Tibial nerve (tissue), 4 donors: ENCODE results near the gene PDE3B. TPM values are rescaled to one million over a fixed set of nuclear protein-coding genes. Genes with fewer than 3 reads are reported as not detected.

Source experiments
- DNase-seq, 2 donors: peaks; one replicate each; pipeline ENCODE4 v3.0.0-alpha.2; 2019; ENCODE audit warnings: low spot score in 2 of 2
- H3K27ac ChIP-seq, 4 donors: fragments of 200-600 bp; sonication (generic) in 3 of 4; one replicate each; pipeline ENCODE4 v1.5.1; 2017 to 2019; ENCODE audit warnings: mild to moderate bottlenecking in 1 of 4
- H3K27me3 ChIP-seq, 2 donors: fragments of 200-600 bp; sonication (generic) in 1 of 2; one replicate each; pipeline versions ENCODE4 v1.5.1 to v1.6.0; 2017 to 2019
- H3K36me3 ChIP-seq, 3 donors: fragments of 200-600 bp; sonication (generic); one replicate each; pipeline ENCODE4 v1.5.1; 2018 to 2019
- H3K4me1 ChIP-seq, 4 donors: fragments of 200-600 bp; sonication (generic) in 3 of 4; one replicate each; pipeline ENCODE4 v1.5.1; 2017 to 2019
- H3K4me3 ChIP-seq, 4 donors: fragments of 200-600 bp; sonication (generic) in 3 of 4; one replicate each; pipeline ENCODE4 v1.5.1; 2017 to 2019; ENCODE audit warnings: mild to moderate bottlenecking in 1 of 4, moderate library complexity in 1 of 4
- H3K9me3 ChIP-seq, 4 donors: fragments of 200-600 bp; sonication (generic) in 3 of 4; one replicate each; pipeline ENCODE4 v1.5.1; 2017 to 2019
- EP300 ChIP-seq, 2 donors: sonication (generic); formaldehyde crosslinking; IDR thresholded peaks; one replicate each; pipeline ENCODE4 v1.6.1; 2017; ENCODE audit warnings: antibody characterized with exemption in 2 of 2, mild to moderate bottlenecking in 1 of 2
- POLR2A ChIP-seq, 2 donors: fragments of 450-650 bp; IDR thresholded peaks; one replicate each; pipeline ENCODE4 v1.6.1; 2017; ENCODE audit warnings: antibody characterized with exemption in 2 of 2, mild to moderate bottlenecking in 2 of 2, moderate library complexity in 2 of 2
- WGBS, 2 donors: methylation state at CpG; one replicate each; pipeline ENCODE4 v1.1.5; 2018; 5-methylcytosine and 5-hydroxymethylcytosine counted together
- total RNA-seq, 4 donors: library from RNA; depleted of rRNA; stranded (reverse); fragments of >200 nt; gene quantifications; one replicate each; pipeline ENCODE4 v1.1.0, GENCODE V29; 2016
- TF ChIP-seq, protein P1 (sequence below), 5 experiments: fragments of 200-600 bp in 3 of 5; fragments of 450-650 bp in 2 of 5; sonication (generic) in 3 of 5; IDR thresholded peaks; one replicate each; pipeline ENCODE4 v1.5.1; 2016 to 2019; ENCODE audit warnings: antibody characterized with exemption in 5 of 5, mild to moderate bottlenecking in 3 of 5, moderate library complexity in 2 of 5

PDE3B gene
- total RNA-seq, 4 donors from 2014 or later = 15.3 to 39.9 (median 26.4) TPM

DNA sequence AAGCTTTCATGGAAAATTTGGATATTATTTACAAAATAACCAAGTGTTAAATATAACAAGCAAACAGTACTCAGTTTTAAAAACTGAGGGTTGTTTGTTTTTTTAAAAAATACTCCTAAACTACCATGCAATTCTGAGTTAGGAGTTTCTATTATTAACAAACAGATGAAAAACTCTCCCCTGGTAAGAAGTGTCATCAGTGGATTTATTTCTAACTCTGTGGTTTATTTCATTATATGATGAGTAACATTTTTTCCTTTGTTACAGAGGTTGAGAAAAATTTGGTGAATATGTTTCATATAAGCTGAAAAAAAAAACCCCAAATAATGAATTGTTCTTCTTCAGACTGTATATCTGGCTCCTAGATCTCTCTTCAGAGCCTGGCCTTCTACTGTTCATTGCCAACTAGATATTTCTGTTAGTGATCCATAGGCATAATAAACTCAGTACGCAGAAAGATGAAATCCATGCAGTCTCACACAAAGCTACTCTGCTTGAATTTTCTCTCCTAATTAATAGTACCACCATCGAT is 29.4 kb upstream of the PDE3B start:
- DNase-seq = no peak
- H3K36me3 ChIP-seq = no peaks in the 10 kb centered on the region
- H3K27ac ChIP-seq = no peak overlapping the region
- no peaks in the 10 kb centered on the region for H3K4me1 ChIP-seq
- no peaks in the 10 kb centered on the region for H3K27me3 ChIP-seq
- H3K4me3 ChIP-seq = no peak overlapping the region
- no peaks in the 10 kb centered on the region for H3K9me3 ChIP-seq
- no peak for TF ChIP-seq POLR2A (IDR thresholded peaks at IDR 0.05)
- 82 to 90% methylated on average over 2 of the region's 2 CpGs for WGBS, 2 donors

DNA sequence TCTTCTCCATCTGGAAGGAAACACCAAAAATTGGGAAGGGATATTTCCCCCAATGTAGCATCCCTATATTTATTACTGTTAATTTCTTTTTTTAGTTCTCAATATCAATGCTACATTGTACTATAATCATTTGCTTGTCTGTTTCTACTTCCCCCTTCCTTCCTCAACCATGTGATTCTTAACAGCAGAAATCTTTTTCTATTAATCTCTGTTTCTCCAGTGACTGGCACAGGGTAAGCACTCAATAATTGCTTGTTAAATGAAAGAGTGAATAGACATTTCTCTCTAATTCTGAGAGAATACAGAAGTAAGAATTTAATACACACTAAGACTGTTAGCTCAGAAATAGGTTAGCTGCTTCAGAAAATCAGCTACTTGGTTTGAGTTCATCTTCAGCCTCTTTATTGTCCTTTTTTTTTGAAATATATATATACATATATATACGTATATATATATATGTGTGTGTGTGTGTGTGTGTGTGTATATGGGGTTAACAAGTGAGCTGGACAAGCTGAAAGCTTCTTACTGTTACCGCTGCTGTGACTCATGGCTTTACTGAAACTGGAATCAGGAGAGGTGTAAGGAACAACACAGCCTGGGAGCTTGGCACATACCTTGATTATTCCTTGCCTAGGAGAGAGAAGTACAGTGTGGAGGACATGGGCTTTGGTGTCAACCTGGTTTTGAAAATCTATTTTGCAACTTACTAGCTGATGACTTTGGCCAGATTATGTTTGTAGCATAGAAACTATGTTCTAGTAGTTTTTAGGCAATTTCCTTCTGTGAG is 26.2 kb upstream of the PDE3B start:
- WGBS, 2 donors = 46 to 73% methylated on average over 2 of the region's 2 CpGs
- Histone ChIP-seq H3K27me3 (no peaks in the 10 kb centered on the region), H3K4me3 (no peak overlapping the region), H3K27ac (no peak overlapping the region), H3K4me1 (no peaks in the 10 kb centered on the region), H3K9me3 (no peaks in the 10 kb centered on the region), H3K36me3 (no peaks in the 10 kb centered on the region)
- no peak for DNase-seq
- TF ChIP-seq, protein P1, sequence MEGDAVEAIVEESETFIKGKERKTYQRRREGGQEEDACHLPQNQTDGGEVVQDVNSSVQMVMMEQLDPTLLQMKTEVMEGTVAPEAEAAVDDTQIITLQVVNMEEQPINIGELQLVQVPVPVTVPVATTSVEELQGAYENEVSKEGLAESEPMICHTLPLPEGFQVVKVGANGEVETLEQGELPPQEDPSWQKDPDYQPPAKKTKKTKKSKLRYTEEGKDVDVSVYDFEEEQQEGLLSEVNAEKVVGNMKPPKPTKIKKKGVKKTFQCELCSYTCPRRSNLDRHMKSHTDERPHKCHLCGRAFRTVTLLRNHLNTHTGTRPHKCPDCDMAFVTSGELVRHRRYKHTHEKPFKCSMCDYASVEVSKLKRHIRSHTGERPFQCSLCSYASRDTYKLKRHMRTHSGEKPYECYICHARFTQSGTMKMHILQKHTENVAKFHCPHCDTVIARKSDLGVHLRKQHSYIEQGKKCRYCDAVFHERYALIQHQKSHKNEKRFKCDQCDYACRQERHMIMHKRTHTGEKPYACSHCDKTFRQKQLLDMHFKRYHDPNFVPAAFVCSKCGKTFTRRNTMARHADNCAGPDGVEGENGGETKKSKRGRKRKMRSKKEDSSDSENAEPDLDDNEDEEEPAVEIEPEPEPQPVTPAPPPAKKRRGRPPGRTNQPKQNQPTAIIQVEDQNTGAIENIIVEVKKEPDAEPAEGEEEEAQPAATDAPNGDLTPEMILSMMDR (IDR thresholded peaks at IDR 0.05) = no peak
- TF ChIP-seq EP300 (IDR thresholded peaks at IDR 0.05) = no peak
- TF ChIP-seq POLR2A (IDR thresholded peaks at IDR 0.05) = no peak

DNA sequence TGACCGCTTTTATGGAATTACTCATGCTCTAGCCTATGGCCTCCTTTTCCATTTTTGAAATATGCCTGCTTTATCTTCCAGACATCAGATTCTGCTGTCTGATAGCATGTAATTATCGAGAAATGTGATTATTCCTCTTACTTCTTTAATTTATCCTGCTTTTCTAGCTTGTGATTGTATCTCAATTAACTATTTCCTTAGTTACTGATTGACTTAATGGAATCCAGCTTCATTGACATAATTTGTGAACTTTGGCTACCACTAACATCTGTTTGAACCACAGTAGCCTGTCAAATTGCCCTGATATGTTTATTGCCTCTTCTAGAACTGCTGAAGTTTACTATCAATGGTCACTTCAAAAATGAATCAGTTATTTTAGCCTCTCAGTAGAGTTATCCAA is 25.5 kb upstream of the PDE3B start:
- Histone ChIP-seq H3K36me3 (no peaks in the 10 kb centered on the region), H3K9me3 (no peaks in the 10 kb centered on the region), H3K27ac (no peak overlapping the region), H3K4me1 (no peaks in the 10 kb centered on the region), H3K4me3 (no peak overlapping the region), H3K27me3 (no peaks in the 10 kb centered on the region)
- TF ChIP-seq EP300 (IDR thresholded peaks at IDR 0.05) (no peak), POLR2A (IDR thresholded peaks at IDR 0.05) (no peak)
- TF ChIP-seq, protein P1 (IDR thresholded peaks at IDR 0.05) = no peak
- WGBS, 2 donors = 92 to 93% methylated on average over 2 of the region's 2 CpGs
- no peak for DNase-seq

DNA sequence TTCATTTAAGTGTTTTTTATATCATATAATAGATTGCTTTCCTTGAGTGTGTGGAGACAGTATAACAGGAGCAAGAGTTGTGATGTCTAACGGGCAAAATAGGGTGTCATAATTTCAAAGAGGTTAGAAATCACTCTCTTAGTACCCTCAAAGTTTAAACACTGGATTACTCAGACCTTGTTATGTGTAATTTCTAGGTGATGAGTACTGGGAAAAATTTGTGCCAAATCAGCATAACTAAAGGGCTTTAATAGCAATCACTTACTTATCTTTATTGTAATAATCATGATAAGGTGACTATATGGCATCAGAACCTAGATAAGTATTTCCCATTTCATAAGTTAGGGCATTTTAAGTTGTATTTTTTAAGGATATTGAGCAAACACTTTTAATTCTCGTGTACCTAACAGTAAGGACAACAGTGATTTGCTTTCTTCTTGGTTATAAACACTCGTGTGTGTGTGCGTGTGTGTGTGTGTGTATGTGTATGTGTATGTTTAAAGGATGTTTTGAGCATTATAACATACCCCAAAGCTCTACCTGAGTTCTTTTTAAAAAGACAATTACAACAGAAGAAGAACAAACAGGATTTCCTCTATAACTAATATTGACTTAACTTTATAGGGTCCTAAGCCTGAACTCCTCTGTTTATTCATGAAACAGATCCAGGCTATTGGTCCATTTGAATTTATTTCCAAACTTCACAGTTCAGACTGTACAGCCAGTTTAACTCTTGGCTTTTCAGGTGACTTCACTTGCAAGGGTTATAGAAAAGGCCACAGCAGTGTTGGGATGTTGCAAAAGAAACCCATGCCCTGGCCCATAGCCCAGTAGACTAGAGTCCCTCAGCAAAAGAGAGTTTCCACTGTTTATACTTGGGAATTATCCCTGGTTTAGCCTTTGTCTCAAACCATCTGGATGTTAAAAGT is 23.7 kb upstream of the PDE3B start:
- Histone ChIP-seq H3K4me3 (no peak overlapping the region), H3K27ac (no peak overlapping the region), H3K4me1 (no peaks in the 10 kb centered on the region), H3K9me3 (no peaks in the 10 kb centered on the region), H3K36me3 (no peaks in the 10 kb centered on the region), H3K27me3 (no peaks in the 10 kb centered on the region)
- 79 to 82% methylated on average over 4 of the region's 4 CpGs for WGBS, 2 donors
- TF ChIP-seq EP300 (IDR thresholded peaks at IDR 0.05) = no peak
- TF ChIP-seq, protein P1 (IDR thresholded peaks at IDR 0.05) = no peak
- TF ChIP-seq POLR2A (IDR thresholded peaks at IDR 0.05) = no peak
- DNase-seq = no peak

DNA sequence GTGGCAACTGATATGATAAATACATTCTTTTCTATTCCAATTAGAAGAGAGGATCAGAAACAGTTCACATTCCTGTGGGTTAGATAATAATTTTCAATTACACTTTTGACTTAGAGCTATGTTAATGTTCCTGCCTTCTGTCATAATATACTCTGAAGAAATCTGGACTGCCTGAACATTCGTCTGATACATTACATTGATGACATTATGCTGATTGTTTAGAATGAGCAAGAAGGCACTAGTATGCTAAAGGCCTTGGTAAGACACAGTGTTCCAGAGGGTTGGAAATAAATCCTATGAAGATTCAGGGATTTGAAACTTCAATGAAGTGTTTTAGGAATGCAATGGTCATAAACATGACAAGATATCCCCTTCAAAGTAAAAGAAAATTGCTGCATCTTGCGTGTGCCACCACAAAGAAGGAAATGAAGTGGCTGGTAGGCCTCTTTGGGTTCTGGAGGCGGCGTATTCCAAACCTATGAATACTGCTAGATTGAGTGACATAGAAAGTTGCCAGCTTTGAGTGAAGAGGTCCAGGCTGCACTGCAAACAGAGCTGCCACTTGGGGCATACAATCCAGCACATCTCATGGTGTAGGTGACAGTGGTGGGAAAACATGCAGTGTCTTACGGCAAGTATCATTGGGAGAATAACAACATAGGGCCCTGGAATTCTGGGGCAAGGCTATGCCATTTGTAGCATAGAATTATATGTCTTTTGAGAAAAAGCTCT is 21.2 kb upstream of the PDE3B start:
- no peaks in the 10 kb centered on the region for H3K4me1 ChIP-seq
- H3K27me3 ChIP-seq = no peaks in the 10 kb centered on the region
- H3K36me3 ChIP-seq = no peaks in the 10 kb centered on the region
- H3K4me3 ChIP-seq = no peak overlapping the region
- no peak overlapping the region for H3K27ac ChIP-seq
- 84 to 87% methylated on average over 5 of the region's 5 CpGs for WGBS, 2 donors
- DNase-seq = no peak
- TF ChIP-seq, protein P1 (IDR thresholded peaks at IDR 0.05) = no peak
- TF ChIP-seq EP300 (IDR thresholded peaks at IDR 0.05) (no peak), POLR2A (IDR thresholded peaks at IDR 0.05) (no peak)
- H3K9me3 ChIP-seq = no peaks in the 10 kb centered on the region
